ENCODE measurements around the gene SUFU.

DNA sequence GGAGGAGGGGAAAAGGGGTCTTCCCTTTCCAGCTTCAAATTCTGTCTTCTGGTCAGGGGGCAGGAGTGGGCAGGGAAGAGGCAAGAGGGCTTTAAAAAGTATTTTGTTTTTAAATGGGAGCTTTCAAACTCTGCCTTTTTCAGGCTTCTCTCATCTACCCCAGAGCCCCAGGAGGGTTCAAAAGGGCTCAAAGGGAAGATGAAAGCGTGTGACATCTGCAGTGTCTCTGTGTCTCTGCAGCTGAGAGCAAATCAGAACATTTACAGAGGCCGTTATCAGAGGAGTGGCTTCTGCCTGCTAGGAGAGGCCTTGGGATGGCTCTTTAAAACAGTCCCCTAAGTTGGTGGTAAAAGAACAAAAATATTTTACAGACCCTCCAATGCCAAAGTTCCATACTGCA lies 170.8 kb downstream of the SUFU start:
- TF ChIP-seq YY1 (IDR thresholded peaks at IDR 0.05; ENCODE audit: insufficient read depth, insufficient read length) (no peak), ZNF274 (IDR thresholded peaks at IDR 0.05; ENCODE audit: low read depth, low read length) (no peak)
